ENCODE results near the gene RBM15B.
A peak's percentile ranks its signal among the peaks of the same experiment; 100 is the strongest.

RBM15B gene

GRCh38 chr3:51380601-51381332, 10.3 kb upstream of the RBM15B start:
- TF ChIP-seq, protein P1, sequence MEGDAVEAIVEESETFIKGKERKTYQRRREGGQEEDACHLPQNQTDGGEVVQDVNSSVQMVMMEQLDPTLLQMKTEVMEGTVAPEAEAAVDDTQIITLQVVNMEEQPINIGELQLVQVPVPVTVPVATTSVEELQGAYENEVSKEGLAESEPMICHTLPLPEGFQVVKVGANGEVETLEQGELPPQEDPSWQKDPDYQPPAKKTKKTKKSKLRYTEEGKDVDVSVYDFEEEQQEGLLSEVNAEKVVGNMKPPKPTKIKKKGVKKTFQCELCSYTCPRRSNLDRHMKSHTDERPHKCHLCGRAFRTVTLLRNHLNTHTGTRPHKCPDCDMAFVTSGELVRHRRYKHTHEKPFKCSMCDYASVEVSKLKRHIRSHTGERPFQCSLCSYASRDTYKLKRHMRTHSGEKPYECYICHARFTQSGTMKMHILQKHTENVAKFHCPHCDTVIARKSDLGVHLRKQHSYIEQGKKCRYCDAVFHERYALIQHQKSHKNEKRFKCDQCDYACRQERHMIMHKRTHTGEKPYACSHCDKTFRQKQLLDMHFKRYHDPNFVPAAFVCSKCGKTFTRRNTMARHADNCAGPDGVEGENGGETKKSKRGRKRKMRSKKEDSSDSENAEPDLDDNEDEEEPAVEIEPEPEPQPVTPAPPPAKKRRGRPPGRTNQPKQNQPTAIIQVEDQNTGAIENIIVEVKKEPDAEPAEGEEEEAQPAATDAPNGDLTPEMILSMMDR (IDR thresholded peaks at IDR 0.05; ENCODE audit: control extremely low read depth, extremely low read depth, low read depth, missing control alignments): no peak
- ChIA-PET POLR2A (no interaction called here), CTCF (interaction anchor here (1.2 to 5.8 kb wide), 3 partner anchors 9 to 764 kb away, joined by 3 to 35 read pairs (median 3); partner anchors contain the start of gene MAPKAPK3)
- no peak for DNase-seq (ENCODE audit: extremely low spot score)

GRCh38 chr3:51381333-51381705, 9.8 kb upstream of the RBM15B start:
- TF ChIP-seq, protein P1 (IDR thresholded peaks at IDR 0.05; ENCODE audit: control extremely low read depth, extremely low read depth, low read depth, missing control alignments): no peak
- ChIA-PET POLR2A (no interaction called here), CTCF (interaction anchor here (0.9 to 1.6 kb wide), 2 partner anchors 9 to 288 kb away, joined by 3 read pairs; no protein-coding TSS in a partner anchor)
- no peak for DNase-seq (ENCODE audit: extremely low spot score)

- DNase-seq (ENCODE audit: extremely low spot score): no peak
- TF ChIP-seq, protein P1 (IDR thresholded peaks at IDR 0.05; ENCODE audit: control extremely low read depth, extremely low read depth, low read depth, missing control alignments): no peak
- ChIA-PET POLR2A (no interaction called here), CTCF (interaction anchor here (0.9 to 1.6 kb wide), 2 partner anchors 10 to 287 kb away, joined by 3 read pairs; no protein-coding TSS in a partner anchor)
Measured at GRCh38 chr3:51382076-51382745, 8.9 kb upstream of the RBM15B start.

GRCh38 chr3:51382947-51383578, 8.0 kb upstream of the RBM15B start:
- ChIA-PET POLR2A (no interaction called here), CTCF (interaction anchor here (0.7 to 2.5 kb wide), 3 partner anchors 287 to 767 kb away, joined by 3 to 10 read pairs (median 5); no protein-coding TSS in a partner anchor)
- TF ChIP-seq, protein P1 (IDR thresholded peaks at IDR 0.05; ENCODE audit: control extremely low read depth, extremely low read depth, low read depth, missing control alignments): no peak
- no peak for DNase-seq (ENCODE audit: extremely low spot score)

- DNase-seq (ENCODE audit: extremely low spot score): peak; percentile 48
- ChIA-PET CTCF (interaction anchor here (1.1 to 7.5 kb wide), 4 partner anchors 117 to 768 kb away, joined by 4 to 71 read pairs (median 8); no protein-coding TSS in a partner anchor), POLR2A (interaction anchor here (1.8 kb wide), 1 partner anchor 12 kb away, joined by 4 read pairs; no protein-coding TSS in a partner anchor)
Measured at GRCh38 chr3:51384055-51384725, 6.9 kb upstream of the RBM15B start.

More at GRCh38 chr3:51384055-51384725, 6.9 kb upstream of the RBM15B start:
- TF ChIP-seq, protein P1 (IDR thresholded peaks at IDR 0.05; ENCODE audit: control extremely low read depth, extremely low read depth, low read depth, missing control alignments): no peak

Data from GM10248 (cell line).